Fibroblast of gingiva (primary cell): ENCODE data around the gene CARD19.
A peak's percentile ranks its signal among the peaks of the same experiment; 100 is the strongest.

Experiments used
- DNase-seq: peaks from one replicate; pipeline ENCODE4 v3.0.0-alpha.2; 2011; ENCODE audit warnings: low read depth

CARD19 gene

DNA sequence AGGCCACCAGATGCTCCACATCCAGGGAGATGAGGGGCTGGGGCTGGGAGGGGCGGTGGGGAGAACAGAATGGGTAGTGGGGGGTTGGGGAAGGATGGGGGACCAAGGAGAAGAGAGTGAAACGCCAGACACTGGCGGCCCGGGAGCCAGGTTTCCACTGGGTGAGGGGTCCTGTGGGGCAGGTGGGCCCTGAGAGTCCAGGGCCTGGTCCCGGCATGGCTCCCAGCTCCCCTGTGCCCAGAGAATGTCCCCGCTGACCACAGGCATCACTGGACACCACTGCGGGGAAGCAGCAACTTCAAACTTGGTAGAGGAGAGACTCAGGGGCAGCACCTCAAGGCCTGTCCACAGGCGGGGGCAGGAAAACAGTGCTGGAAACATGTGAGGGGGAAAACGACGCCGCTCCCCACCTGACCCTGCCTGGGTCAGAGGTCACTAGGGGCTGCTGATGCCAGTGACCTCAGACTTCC, 24.9 kb downstream of the CARD19 start:
- DNase-seq, result no peak

DNA sequence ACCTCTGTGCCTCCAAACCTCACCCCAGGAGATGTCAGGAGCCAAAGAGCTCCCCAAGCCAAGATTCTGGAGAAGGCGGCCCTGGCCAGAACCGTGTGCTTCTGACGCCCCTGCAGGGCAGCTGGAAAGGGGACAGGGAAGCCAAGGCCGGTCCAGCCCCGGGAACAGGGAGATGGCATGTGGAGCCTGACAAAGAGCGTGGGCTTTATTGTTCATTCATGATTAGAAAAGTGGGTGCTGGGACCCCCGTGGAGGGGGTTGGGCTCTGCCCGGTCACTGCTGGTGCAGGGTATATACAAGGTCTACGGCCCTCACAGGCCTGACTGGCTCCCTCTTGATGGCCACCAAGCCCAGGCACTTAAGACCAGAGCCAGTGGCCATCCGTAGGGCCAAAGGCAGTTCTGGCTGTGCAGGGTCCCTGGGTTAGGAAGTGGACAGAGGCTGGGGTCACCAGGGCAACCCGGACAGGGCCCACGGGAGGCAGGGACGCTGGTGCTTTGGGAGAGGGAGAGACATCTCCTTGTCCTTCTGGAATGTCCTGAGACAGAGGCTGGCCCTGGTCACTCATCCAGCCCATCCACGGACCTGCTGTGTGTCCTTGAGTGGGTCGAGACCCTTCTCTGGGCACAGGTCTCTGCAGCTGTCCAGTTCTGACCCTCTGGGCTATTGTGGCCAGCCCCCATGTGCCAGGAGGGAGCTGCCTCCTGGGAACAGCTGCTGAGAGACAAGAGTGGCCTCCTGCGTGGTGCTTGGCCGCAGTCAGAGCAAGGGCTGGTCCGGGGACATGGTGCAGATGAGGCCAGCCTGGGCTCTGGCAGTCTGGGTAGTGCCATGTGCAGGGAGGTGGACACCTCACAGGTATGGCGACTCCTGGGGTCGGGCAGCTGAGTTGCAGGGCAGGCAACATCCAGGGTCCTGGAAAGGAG, 25.6 kb downstream of the CARD19 start:
- DNase-seq, result no peak

DNA sequence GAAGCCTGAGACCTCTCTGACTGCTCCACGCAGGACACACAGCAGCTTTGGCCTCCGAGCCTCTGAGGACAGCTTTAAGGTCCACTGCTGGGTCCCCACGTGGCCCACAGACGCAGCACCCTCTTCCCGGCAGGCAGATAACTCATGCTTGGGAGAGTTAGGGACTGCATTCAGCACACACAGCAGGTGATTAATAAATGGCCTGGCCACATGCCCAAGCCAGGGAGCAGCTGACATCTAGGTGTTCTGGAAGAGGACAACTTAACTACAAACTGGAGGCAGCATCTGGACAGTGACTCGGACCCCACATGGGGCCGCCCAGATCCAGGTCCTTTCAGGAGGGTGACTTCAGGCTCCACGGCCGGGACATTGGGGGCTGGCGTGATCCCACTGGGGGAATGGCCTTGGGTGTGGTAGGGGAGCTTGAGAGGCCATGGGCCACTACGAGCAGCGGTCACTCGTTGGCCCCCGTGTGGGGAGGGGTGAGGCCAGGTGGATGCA, 26.8 kb downstream of the CARD19 start:
- no peak for DNase-seq

DNA sequence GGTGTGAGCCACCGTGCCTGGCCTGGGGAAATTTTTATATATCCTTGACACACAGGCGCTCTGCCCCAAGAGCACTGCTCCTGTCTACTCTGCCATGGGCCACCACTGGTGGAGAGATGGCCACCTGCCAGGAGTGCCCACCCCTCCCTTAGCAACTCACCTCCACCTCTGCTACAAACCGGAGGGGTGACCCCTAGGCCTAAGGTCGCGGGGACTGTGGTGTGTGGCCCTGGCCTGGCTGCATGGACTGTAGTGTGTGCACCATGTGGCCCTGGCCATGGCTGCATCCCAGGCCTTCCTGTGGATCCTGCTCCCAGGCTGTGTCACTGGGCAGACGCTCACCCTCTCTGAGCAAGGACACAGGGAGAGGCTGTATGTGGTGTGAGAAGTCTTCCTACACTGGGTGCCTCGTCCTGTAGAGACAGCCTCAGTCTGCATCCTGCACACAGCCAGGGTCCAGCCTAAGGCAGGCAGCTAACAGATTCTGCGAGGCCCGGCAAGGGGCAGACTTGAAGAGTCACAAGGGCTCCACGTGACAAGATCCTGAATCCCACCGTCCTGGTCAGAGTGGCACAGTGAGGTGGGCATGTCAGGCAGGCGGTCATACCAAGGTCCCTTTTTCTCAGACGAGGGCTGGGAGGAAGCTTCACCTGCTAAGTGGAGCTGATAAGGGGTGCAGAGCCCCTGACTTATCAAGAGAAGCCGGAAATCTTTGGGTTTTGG, 27.7 kb downstream of the CARD19 start:
- no peak for DNase-seq

DNA sequence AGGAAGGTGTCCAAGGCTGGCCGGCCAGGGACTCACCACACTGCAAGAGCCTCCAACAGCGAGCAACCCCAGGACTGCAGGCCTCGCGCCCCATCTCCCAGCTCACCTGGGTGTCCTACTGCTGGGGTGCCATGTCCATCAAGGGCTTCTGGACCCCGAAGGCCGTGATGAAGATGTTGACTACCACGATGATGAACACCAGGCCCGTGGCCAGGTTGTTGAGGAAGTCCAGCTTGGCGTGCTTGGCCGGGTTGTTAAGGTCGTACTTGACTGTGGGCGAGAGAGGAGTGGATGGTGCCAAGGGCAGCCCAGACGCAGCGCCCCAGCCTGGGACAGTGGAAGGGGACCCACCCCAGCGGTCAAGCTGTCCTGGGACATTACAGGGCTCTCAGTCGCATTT, 28.8 kb downstream of the CARD19 start:
- DNase-seq, result no peak

DNA sequence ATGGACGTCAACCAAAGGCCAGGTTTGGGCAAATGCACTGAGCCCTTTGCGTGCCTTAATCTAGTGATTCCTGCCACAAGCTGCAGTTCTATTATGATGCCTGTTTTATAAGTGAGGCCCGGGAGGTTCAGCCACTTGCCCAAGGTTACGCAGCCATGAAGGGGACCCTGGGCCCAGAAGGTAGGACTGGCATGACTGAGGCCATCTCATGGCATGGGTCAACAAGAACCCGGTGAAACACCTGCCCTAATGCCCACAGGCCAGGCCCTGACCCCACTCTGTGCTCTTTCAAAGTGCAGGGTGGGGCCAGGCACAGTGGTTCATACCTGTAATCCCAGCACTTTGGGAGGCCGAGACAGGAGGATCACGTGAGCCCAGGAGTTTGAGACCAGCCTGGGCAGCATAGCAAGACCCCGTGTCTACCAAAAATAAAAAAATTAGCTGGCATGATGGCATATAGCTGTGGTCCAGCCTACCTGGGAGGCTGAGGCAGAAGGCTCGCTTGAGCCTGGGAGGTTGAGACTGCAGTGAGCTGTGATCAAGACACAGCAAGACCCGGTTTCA, 29.4 kb downstream of the CARD19 start:
- DNase-seq, result no peak

DNA sequence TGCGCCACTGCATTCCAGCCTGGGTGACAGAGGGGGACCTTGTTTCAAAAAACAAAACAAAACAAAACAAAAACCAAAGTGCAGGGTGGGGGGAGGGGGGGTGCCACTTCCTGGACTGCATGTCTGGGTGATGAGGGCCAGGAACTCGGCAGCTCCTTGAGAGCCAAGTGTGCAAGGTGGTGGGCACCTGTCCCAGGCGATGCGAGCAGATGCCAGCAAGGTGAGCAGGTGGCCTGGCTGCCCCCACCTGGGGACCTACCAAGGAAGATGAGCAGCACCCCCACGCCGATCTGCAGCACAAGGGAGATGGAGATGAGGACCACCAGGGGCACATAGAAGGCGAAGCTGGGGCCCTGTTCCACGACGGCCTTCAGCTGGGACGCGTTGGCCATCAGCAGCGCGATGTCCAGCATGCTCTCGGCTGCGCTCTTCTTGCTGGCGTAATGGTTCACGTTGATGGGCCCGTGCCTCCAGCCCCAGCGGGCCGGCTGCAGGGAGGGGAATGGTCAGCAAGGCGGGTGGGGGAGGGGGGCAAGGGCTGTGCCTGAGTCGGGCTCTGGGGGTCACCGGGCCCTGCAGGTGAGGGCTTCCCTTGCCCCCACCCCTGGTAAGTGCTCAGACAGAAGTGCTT, 30.2 kb downstream of the CARD19 start:
- DNase-seq, result no peak

DNA sequence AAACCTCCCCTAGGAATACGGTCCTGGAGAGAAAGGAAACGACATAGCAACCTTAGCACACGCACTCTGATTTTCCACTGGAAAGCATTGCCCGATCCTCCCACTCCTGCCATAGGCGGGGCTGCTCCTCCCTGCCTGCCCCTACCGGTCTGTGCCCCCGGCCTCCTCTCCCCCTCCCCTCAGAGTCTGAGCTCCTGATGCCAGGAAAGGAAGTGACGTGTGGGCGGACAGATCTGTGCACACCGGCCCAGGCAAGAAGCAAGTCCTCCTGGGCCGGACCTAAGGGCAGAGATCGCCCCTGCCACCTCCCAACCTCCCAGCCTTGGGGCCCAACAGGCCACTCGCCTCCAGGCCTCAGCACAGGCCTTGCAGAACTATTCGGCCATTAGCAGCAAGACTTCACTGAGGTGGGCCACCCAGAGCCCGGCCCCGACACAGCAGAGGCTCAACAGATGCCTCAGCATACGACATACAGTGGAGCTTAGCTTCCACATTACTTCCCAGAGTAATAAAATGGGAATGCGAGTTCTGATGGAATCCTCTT, 30.9 kb downstream of the CARD19 start:
- no peak for DNase-seq

DNA sequence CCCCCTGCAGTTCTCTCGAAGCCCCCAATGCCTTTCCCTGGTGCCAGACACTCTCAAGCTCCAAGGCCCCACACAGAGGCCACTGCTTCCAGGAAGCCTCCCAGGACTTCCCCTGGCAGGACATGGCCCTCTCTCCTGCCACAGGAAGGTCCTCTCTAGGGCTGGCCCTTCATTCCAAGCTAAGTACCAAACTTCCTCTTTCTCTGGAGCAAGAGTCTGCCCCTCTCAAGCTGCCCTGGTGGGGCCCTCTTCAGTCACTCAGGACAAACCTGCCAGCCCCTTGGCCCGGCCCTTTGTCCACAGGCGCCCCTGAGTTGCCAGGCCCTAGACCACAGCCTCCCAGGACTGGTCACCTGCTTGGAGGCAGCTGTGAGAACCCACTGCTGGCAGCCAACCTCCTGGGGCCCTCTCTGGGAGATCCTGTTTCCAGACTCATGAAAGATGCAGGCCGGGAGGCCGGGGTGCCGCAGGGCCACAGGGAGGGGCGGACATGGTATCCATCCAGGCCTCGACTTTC, 31.4 kb downstream of the CARD19 start:
- peak; percentile 53 for DNase-seq

DNA sequence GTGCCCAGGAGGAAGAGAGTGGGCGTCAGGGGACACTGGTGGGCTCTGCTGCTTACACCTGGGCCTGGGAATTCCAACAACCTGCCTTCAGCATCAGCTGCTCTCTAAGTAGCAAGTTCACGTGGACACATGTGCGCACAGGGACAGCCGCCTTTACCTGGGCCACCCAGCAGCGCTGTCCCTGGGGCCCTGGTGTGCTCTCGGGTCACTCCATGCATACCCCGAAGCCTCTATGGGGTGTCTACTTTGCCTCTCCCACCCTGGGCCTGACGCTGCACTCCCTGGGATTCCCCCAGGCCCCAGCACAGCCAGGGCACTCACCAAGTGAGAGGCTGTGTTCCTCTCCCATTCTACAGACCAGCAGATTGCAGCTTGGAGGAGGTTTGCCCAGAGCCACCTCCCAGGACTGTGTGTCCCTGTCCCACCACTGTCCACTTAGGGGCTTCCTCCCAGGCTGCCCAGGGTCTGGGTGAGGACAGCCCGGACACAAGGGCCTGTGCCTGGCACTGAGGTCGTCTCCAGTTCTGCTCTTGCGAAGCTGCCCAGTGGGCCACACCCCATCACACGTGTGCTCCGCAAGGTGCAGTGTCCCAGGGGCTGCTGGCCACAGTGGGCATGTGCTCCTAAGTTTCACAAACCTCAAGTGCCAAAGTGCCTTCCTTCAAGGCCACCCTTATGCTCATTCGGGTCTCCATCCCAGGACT, 32.1 kb downstream of the CARD19 start:
- DNase-seq, result no peak

DNA sequence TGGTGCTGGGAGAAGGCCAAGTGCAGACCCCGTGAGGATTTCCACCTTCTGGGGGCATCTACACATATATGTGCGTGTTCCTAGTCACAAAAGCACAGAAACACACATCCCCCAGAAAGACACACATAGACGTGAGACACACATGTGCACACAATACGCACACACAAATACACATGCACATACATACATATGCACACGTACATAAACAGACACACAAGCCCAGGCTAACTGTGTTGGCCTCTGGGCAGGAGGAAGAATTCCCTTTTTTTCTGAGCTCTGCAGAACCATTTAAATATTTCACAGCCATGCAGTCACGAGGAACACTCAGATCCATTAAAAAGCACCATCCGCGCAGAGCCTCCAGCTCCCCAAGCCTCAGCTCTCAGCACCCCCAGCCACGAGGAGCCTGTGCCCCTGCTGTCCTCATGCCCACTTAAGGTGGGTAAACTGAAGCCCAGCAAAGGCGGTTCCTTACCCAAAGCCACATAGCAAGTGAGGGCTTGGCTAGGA, 32.8 kb downstream of the CARD19 start:
- DNase-seq, result no peak

DNA sequence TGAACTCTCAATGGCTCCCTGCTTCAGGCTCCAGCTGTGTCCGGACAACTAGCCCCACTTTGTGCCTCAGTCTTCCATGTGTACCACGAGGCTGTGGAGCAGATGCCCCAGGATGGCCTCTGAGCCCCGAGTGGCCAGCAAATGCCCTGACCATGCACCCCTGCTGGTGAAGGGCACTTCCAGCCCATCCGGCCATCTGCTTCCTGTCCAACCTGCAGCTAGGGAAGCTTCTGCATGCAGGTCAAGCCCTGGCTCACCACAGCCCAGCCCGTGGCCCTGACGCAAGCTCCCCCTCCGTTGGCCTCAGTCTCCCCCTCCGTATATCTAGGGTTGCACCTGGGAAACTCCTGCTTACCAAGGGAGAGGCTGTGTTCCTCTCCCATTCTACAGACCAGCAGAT, 33.3 kb downstream of the CARD19 start:
- DNase-seq, result no peak

DNA sequence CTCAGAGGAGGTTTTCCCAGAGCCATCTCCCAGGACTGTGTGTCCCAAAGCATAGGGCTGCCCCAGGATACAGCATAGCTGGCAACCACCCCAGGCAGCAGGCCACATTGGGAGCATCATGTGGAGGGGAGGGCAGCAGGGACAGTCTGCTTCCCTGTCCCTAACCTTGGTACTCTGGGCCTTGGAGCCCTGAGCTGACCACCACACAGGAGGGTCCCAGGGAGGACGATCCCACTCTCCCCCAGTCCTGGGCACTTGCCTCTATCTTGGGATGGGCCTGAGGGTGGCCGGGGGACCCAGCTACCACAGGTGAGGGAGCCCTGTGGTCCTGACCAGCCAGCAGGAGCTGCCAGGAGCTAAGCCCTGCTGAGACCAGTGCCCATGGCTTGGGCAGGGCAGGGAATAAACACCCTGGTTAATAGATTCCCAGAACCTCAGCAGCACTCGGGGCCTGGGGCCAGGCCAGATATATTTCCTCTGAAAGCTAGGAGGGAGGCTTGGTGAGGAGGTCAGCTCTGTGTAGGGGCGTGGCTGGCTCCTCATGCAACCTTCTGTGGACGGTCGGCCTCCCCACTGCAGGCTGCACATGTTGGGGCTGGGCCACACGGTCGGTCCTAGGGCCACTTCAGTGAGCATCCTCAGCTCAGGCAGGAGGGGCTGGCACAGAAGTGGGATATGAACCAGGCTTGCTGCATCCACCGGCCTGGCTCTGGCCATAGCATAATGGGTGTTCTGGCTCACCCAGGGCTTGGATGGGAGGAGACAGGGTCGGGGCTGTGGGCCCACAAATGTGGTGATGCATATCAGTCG, 33.9 kb downstream of the CARD19 start:
- no peak for DNase-seq

DNA sequence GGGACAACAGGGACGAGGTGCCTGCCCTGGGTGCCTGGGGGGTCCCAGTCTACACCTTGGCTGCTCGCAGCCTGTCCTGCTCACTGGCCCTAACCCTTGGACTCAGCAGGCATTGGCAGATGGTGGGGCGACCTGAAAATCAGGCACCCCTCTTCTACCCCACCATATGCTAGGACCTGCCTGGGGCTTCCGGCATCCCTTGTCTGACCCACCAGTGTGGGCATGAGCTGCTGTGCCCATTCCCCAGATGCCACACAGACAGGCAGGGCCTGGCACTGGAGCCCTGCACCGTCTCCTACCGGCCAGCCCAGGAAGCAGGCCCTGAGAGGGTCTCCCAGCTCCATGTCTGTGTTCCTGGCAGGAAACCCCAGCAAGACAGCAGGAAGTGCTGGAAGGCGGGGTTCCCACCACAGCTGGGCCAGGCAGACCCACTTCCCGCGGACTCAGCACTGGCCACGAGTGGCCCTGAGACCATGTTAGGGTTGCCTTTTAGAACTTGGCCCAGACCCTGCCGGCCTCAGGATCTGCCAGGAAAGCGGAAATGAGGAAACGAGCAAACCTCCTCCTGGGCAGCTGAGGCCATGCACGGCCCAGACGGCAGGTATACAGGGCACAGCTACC, 35.0 kb downstream of the CARD19 start:
- DNase-seq, result no peak

DNA sequence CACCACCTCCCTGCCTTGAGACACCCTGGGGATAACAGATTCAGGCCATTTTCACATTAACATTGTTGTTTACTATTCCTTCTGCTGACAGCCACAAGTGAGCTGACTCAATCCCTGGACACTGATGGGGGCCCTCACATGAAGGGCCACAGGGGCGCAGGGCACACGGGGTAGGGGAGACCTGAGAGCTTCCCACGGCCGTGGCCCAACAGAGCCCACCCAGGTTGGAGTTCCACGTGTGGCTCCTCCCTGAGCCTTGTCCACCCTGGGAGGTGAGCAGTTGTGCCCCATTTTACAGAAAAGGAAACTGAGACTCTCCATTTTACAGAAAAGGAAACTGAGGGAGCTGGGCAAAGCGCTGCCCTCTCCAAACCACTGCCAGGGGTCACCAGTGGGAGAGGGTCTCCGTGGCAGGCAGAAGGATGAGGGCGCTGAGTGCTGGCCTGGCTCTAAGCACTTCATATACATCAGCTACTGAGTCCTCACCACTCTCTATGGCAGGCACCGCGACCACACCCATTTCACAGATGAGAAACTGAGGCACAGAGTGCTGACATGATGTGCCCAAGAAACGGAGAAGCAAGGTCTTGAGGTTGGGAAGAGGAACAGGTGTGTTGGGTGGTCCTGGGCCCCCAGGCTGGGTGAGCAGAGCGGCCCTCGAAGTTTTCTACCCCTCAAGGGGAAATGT, 35.7 kb downstream of the CARD19 start:
- no peak for DNase-seq

DNA sequence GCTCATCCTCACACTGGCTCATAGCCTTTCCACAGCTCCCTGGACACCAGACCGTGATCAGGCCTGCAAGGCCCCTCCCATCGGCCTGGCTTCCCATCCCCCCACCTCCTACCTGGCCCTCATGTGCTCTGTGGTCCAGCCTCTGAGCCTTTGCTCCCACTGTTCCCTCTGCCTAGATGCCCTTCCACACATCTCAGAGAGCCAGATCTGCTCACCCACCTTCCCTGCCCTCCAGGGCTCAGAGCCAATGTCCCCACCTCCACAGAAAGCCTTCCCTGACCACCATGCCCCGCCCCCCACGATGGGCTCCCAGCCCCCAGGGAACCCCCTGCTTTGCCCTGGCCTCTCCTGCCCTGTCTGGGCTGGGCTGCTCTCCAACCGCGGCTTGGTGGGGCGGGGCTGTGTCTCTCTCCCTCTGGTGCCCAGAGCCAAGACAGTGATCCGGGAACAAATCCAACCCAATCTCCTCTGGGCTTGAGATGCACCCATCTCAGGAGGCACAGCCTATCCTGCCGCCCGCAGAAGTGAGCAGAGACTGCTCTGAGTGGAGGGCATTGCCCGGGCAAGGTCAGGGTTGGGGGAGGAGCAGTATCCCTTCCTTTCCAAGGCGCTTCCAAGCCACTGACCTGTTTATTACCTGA, 36.4 kb downstream of the CARD19 start:
- DNase-seq, result peak; percentile 81

DNA sequence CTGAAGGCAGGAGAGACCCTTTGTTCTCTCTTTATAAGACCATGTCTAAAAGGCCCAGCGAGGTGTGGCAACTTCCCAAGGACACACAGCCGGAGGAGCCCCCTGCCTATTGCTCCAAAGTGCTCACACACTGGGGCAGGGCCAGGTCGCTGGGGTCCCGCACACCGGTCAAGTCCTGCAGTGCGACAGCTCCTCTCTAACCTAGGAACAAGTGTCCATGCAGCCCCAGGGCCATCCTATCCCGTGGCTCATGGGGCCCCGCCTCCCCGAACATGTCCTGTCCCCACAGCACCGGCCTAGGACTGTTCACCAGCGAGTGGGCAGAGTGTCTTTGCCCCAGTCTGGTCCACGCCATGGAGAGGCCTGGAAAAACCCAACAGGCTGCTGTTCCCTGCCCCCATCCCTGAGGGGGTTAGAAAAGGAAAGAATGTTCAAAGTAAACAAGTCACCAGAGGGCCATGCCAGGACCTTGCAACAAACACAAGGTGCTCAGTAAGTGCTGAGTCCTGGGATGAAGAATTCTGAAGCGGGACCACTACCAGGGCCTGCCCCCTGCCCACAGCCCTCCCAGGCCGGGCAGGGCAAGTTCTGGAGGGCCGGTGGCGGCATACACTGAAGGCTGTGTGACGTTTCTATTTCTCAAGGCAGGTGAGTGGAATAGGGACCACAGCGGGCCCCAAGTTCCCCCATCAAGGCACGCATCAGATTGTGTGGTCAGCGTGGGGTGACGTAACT, 37.1 kb downstream of the CARD19 start:
- peak; percentile 45 for DNase-seq

DNA sequence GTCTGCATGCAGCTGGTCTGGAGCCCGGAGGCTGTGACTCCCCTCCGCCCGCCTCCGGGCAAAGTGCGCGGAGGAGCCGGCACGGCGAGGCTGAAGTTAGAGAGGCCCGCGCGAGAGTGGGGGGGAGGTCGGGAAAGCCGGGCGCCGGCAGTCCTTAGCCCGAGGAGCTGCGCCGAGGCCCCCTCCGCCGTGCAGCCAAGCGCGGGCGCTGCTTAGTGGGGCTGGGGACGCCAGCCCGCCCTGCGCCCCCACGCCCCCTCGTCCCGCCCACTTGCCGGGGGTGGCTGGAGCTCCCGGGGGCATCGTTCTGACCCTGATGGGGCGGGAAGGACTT, 37.6 kb downstream of the CARD19 start:
- peak; percentile 72 for DNase-seq
